Vagina (tissue), 2 donors: ENCODE results near the gene LMO3.

Experiments used
- CTCF ChIP-seq, 3 experiments: fragments of 450-650 bp in 2 of 3; fragments of 200-600 bp in 1 of 3; sonication (generic) in 1 of 3; IDR thresholded peaks; one replicate each; pipeline ENCODE4 v1.5.1; 2017 to 2019; ENCODE audit warnings: antibody characterized with exemption in 3 of 3, mild to moderate bottlenecking in 2 of 3, moderate library complexity in 2 of 3
- POLR2A ChIP-seq, 2 donors: fragments of 450-650 bp; IDR thresholded peaks; one replicate each; pipeline ENCODE4 v1.6.1; 2017; ENCODE audit warnings: antibody characterized with exemption in 2 of 2, mild to moderate bottlenecking in 2 of 2, moderate library complexity in 2 of 2
- POLR2AphosphoS5 ChIP-seq, 2 donors: sonication (generic); formaldehyde crosslinking; IDR thresholded peaks; one replicate each; pipeline ENCODE4 v1.9.0; 2017; ENCODE audit warnings: antibody characterized with exemption in 2 of 2, mild to moderate bottlenecking in 2 of 2, low read depth in 1 of 2; ENCODE audit not compliant: insufficient read depth in 1 of 2

GRCh38 chr12:16515666-16516065 is 90.3 kb downstream of the LMO3 start:
- TF ChIP-seq POLR2AphosphoS5 (IDR thresholded peaks at IDR 0.05; ENCODE audit: insufficient read depth in 1 of 2, low read depth in 1 of 2), result no peak
- TF ChIP-seq POLR2A (IDR thresholded peaks at IDR 0.05), result no peak
- TF ChIP-seq CTCF (IDR thresholded peaks at IDR 0.05), result no peak
